ENCODE measurements around the gene TMEM87B.

DNA sequence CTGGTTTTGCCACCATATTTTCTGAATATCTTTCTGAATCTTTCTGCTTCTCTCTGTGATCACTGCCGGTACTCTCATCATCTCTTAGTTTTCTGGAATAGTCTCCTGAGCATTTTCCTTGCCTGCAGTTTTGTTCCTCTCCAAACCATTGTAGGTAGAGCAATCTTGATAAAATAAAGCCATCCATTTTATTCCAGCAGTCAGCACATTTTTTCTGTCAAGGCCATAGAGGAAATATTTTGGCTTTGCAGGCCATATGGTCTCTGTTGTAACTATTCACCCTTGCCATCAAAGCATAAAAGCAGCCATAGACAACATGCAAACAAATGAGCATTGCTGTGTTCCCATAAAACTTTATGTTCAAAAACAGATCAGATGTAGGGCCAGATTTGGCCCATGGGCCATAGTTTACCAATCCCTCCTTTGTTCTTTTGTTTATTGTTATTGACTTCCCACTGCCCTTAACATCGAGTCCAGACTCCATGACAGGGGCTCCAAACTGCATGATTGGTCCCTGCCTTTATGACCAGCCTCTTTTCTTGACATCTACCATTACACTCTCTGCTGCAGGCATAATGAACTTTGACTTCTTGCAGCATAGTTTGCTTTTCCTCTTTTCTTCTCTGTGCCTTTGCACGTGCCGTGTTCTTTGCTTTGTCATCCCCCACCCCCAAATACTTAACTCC lies 29.8 kb downstream of the TMEM87B start:
- TF ChIP-seq ZNF274 (IDR thresholded peaks at IDR 0.05; ENCODE audit: insufficient read depth, insufficient read length), result no peak
- TF ChIP-seq, protein P1, sequence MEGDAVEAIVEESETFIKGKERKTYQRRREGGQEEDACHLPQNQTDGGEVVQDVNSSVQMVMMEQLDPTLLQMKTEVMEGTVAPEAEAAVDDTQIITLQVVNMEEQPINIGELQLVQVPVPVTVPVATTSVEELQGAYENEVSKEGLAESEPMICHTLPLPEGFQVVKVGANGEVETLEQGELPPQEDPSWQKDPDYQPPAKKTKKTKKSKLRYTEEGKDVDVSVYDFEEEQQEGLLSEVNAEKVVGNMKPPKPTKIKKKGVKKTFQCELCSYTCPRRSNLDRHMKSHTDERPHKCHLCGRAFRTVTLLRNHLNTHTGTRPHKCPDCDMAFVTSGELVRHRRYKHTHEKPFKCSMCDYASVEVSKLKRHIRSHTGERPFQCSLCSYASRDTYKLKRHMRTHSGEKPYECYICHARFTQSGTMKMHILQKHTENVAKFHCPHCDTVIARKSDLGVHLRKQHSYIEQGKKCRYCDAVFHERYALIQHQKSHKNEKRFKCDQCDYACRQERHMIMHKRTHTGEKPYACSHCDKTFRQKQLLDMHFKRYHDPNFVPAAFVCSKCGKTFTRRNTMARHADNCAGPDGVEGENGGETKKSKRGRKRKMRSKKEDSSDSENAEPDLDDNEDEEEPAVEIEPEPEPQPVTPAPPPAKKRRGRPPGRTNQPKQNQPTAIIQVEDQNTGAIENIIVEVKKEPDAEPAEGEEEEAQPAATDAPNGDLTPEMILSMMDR (IDR thresholded peaks at IDR 0.05 in 2 of 3, conservative IDR thresholded peaks at IDR 0.05 in 1 of 3; ENCODE audit: control insufficient read depth in 2 of 3, extremely low read depth in 1 of 3, insufficient read depth in 1 of 3, low read depth in 3 of 3, low read length in 3 of 3), result no peak
